ENCODE measurements around the gene TMED9.
"Not testable (repeated sequence)": the region's sequence is repeated elsewhere in the genome, so short reads cannot be mapped to it uniquely, and the experiment has no call there.

The TMED9 gene

DNA sequence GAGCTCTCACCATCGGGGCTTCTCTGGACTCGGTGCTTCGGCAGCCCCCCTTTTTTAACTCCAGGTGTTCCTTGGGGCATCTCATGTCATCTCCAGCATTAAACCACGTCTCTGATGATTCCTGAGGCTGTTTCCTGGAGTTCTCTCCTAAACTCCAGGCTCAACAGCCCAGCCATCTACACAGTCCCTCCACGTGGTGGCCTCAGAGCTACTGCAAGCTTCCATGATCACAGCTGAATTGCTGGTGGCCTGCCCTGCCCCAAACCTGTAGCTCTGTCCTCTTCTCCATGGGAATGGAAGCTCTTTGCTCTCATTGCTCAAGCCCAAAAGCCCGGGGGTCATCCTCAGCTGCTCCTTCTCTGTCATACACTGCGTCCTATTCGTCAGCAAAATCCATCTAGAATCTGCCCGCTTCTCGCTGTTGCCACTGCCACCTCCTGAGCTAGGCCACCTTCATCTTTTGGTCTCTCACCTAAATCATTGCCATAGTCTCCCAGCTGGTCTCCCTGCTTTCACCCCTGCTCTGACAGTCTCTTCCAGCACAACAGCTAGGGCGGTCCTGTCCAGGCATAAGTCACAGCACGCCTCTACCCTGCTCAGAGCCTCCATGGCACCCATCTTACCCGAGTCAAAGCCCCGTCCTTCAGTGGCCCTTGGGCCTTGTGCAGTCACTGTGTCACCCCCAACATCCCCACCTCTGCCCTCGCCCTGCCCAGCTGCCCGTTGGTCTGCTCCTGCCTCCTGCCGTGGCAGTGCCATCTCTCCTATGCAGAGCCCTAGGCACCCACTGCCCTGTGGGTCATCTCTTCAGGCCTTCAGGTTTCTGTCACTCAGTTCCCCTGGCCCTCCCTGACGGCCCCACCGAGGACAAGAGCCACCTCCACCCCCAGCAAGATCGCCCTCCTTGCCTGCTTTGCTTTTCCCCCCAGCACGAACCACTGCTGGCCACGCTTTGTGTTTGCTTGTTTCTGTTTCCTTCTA lies 14.4 kb downstream of the TMED9 start:
- no peak for DNase-seq (ENCODE audit: low spot score)

DNA sequence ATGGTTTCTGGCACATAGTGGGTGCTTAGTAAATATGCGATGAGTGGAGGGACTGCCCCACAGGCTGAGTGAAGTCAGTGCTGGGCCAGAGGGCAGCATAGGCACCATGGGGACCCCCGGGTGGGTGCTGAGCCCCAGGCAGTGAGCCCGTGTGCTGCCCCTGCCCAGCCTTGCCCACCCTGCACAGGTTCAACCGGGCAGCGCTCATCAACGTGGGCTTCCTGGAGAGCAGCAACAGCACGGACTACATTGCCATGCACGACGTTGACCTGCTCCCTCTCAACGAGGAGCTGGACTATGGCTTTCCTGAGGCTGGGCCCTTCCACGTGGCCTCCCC lies 15.1 kb downstream of the TMED9 start:
- no peak for DNase-seq (ENCODE audit: low spot score)

GRCh38 chr5:177607452-177608192 lies 15.6 kb downstream of the TMED9 start:
- DNase-seq (ENCODE audit: low spot score): peak; percentile 86

- no peak for DNase-seq (ENCODE audit: low spot score)
Measured at GRCh38 chr5:177608243-177609075, 16.5 kb downstream of the TMED9 start.

GRCh38 chr5:177609076-177610059 lies 17.4 kb downstream of the TMED9 start:
- no peak for DNase-seq (ENCODE audit: low spot score)

DNA sequence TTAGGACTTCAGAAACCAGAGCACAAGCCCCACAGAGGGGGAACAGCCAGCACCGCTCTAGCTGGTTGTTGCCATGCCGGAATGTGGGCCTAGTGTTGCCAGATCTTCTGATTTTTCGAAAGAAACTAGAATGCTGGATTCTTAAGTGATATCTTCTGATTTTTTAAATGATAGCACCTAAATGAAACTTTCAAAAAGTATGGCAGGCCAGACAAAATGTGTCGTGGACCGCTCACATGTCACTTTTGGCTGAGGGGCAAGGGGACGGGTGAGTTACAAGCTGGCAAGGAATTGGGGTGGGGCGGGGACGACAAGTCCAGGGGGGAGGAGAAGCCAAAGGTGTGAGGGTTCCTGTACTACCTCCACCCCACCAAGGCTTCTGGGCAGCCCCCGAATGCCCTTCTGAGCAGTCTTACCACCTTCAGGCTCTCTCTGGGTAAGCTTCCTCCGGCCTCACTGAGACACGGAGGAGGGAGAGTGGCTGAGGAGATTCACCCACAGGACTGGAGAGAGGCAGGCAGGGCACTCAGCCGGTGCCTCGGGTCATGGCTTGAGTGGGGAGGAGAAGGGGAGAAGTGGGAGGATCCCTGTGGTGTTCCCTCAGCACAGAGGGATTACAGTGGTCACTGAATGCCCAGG lies 18.2 kb downstream of the TMED9 start:
- DNase-seq (ENCODE audit: low spot score): no peak

GRCh38 chr5:177610770-177611445 lies 18.9 kb downstream of the TMED9 start:
- DNase-seq (ENCODE audit: low spot score): no peak

- DNase-seq (ENCODE audit: low spot score): no peak
Measured at GRCh38 chr5:177611446-177612214, 19.6 kb downstream of the TMED9 start.

GRCh38 chr5:177612215-177612673 lies 20.2 kb downstream of the TMED9 start:
- DNase-seq (ENCODE audit: low spot score): no peak

DNA sequence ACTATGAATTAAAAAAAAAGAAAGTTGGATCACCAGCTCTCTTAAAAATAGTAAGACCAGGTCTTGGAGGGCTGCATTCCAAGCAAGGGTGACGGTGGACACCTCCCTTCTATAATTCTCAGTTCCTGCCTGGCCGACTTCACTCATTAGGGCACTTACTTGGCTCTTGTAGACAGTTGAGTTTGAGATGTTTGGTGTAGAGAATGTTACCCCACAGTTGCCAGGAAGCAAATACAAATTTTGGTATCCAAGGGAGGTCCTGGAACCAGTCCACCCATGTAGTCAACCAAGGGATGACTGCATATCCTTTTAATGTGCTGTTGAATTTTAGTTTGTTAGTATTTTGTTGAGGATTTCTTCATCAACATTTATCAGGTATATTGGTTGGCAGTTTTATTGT lies 28.6 kb downstream of the TMED9 start:
- DNase-seq (ENCODE audit: low spot score): peak; percentile 30

- DNase-seq (ENCODE audit: low spot score): not testable (repeated sequence)
Measured at GRCh38 chr5:177624172-177624571, 32.2 kb downstream of the TMED9 start.

GRCh38 chr5:177630186-177630585 lies 38.2 kb downstream of the TMED9 start:
- not testable (repeated sequence) for DNase-seq (ENCODE audit: low spot score)

- DNase-seq (ENCODE audit: low spot score): not testable (repeated sequence)
Measured at GRCh38 chr5:177634912-177635311, 42.9 kb downstream of the TMED9 start.

DNA sequence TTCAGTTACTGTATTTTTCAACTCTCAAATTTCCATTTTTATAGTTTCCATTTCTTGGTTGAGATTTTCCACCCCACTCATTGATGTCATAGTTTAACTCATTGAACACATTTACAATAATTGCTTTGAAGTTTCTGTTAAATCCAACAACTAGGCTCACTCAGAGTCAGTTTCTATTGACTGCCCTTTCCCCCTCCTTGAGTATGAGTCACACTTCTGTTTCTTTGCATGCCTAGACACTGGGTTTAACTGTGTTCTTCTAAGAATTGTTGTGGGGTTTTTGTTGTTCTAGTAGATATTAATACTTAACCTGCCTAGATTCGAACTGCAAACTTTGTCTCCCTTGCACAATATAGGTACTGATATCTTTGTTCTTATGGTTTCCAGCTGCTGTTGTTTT lies 53.5 kb downstream of the TMED9 start:
- not testable (repeated sequence) for DNase-seq (ENCODE audit: low spot score)

Measured in Ammon's horn (tissue), 1 donor.